IPS-18c (cell line): Measurements from ENCODE around the gene EDNRB.

Experiments
- H3K4me3 ChIP-seq: 2 replicates; pipeline ENCODE4 v1.7.0; 2013; ENCODE audit warnings: low read depth, mild to moderate bottlenecking, low read length, moderate library complexity; ENCODE audit not compliant: insufficient read depth
- H3K9me3 ChIP-seq: one replicate; pipeline ENCODE4 v1.6.1; 2013; ENCODE audit warnings: mild to moderate bottlenecking, low read length, moderate library complexity; ENCODE audit not compliant: control insufficient read depth, insufficient read depth

Gene EDNRB

DNA sequence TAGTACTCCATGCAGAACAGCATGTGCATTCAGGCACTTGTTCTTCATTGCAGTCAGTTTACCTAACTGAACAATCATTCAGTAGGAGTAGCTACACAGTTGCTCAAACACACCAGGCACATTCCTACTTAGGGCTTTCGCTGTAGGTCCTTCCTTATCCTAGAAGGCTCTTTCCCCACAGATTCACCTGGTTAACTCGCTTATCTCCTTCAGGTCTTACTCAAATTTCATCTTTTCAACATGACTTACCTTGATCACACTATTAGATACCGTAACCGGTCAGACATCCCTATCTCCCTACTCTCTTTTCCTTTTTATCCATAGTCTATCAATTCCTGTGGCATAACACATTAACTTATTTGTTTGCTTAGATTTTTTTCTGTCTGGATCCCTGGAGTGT lies 14.6 kb downstream of the EDNRB start:
- Histone ChIP-seq H3K9me3 (no peaks in the 10 kb centered on the region), H3K4me3 (no peak overlapping the region)

DNA sequence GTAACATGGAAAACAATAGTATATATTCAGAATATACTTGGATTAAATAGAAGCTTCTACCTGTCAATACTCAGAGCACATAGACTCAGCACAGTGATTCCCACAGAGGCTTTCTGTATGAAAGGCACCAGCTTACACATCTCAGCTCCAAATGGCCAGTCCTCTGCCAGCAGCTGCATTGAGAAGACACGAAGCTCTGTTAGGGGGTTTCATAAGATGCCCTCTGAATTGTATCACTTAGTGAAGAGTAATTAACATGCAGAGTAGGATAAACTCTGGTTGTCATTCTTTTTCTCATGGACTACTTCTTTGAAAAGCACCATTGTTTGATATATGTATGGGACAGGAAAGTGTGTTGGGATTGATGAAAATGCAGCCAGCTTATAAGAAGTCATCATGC lies 15.2 kb downstream of the EDNRB start:
- no peaks in the 10 kb centered on the region for H3K9me3 ChIP-seq
- no peak overlapping the region for H3K4me3 ChIP-seq

DNA sequence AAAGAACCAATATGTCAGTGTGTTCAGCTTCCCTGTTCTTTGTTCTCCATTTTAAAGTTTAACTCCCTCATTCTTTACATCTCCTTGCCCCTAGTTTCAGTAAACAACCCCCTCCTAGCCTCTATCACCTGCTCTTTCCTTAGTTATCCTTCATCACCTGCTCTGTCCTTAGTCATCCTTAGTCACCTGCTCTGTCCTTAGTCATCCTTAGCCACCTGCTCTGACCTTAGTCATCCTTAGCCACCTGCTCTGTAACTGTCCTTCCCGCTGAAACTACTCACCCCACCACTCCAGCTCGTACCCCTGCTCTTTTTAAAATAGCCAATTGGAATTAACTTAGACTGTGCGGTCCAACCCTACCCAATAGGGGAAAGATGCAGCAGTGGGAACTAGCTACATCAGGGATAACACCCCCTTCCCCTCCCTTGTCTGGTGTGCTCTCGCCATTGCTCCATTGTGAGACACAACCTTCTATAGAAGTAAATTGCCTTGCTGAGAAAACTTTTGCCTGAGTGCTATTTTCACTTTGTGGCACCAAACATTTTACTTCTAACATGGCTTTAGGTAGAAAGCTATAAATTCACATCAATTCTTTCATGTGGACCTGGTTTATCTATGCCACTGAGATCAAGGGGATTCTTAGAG lies 16.2 kb downstream of the EDNRB start:
- H3K4me3 ChIP-seq: no peak overlapping the region
- H3K9me3 ChIP-seq: no peaks in the 10 kb centered on the region

DNA sequence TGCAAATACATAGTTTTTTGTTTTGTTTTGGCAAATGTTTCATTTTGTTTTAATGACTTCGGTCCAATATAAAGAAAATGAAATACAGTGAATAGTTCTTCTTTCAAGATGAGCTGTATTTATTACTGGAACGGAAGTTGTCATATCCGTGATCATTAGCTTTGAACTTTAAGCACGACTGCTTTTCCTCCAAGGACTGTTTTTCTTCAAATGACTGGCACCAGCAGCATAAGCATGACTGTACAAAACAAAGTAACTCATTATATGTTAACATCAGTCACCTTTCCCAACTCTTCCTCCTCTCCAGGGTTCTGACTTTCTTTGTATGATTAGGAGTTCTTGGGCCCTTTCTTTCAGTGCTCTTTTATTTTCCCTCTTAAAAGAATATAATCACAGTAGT lies 20.5 kb downstream of the EDNRB start:
- no peak overlapping the region for H3K4me3 ChIP-seq

DNA sequence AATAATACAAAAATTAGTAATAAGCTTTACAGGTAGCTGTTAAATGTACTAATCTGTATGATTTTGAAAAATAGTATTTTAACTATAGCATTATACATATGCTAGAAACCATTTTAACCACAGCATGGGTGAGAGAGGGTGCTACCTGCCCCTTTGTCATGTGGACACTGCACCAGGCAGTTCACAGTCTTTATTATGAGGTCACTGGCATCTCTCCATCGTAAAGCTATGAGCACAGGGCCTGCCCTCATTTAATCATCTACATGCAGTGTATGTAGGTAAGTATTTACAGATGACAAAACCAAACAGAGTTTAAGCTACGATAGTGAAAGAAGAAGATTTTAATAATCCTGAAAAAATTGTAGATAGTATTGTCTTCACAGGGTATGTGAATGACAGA lies 21.7 kb downstream of the EDNRB start:
- no peak overlapping the region for H3K4me3 ChIP-seq
- H3K9me3 ChIP-seq: no peaks in the 10 kb centered on the region

More for the DNA sequence above, 20.5 kb downstream of the EDNRB start:
- no peaks in the 10 kb centered on the region for H3K9me3 ChIP-seq

DNA sequence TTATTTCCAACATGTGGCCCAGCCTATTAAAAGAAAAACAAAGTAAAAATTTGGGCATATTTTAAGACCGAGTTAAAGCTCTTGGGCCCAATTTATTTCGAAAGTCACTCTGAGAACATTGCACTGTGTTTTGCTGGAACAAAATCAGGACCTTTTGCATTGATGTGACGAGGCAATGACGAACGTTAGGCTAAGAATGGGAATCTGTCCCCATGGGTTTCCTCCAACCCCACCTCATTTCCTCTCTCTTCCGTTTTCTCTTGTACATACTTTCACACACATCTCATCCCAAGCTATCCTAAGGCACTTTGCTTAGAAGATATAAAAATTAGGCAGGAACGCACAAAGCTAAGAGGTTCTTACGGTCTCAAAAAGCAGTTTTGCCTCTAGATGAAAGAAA lies 22.1 kb downstream of the EDNRB start:
- H3K9me3 ChIP-seq: no peaks in the 10 kb centered on the region
- H3K4me3 ChIP-seq: no peak overlapping the region

DNA sequence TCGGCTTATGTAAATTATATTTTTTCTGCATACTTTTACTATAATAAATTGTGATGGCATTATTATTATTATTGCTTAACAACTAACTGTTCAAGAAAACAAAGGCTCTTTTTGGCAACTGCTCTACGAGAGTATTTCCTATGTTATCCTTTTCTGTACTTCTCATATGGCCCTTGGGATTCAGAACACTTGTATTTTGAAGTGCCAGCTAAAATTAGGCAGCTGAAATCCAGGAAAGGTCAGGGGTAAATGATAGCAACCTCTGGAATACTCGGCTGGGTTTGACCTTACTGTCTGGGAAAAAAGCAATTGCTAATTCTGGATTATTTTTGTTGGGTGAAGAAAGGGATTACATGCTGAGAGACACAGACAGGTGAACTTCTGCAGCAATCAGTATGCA lies 23.9 kb downstream of the EDNRB start:
- Histone ChIP-seq H3K9me3 (no peaks in the 10 kb centered on the region), H3K4me3 (no peak overlapping the region)

DNA sequence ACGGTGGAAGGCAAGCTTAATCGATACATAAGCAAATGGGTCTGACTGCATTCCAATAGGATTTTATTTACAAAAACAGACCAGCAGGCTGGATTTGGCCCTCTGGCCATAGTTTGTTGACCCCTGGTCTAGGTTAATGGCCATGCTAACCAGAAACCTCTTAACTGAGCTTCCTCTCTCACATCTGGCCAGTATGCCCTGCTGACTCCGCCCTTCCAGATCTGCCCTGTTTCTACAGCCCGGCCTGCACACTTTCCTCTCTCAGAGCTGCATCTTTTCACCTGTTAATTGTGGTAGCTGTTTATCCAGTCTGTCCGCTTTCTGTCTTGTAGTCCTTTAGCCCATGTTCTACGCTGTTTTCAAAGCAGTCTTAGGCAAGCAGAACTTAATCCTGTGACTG lies 25.6 kb downstream of the EDNRB start:
- Histone ChIP-seq H3K9me3 (no peaks in the 10 kb centered on the region), H3K4me3 (no peak overlapping the region)

DNA sequence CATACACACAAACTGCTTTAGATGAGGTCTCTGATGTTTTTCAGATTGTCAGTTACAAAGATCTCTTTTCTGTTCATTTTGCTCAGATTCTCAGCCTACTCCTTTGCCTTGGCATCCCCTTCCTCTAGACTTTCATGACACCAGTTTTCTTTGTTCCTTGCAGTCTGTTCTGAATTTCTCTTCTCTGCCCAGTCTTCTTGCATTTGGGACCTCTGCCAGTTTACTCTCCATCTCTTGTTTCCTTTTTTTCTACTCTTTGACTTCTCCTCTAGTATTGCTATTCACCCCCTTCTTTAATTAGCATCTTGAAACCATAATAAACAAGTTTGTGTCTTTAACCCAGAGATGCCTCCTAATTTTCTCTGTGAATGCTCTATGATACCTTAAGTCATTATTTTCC lies 26.1 kb downstream of the EDNRB start:
- H3K4me3 ChIP-seq: no peak overlapping the region
- H3K9me3 ChIP-seq: no peaks in the 10 kb centered on the region

DNA sequence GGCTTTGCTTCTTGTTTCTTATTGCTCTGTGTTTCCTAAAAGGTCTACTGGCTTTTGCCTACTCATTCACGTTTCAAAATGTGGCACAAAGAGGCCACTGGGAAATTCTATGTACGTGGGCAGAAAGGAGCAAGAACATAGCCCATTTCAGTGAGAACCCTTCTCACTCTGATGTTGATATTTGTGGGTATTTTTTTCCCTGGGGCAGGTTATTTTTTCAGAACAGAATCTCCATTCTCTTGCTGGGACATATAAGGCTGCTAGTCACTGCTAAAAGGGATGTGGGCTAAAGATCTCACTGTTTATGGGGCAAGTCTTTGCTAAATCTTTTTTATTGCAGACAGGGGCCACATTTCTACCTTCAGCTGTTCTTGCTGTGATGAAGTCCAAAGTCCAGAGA lies 27.1 kb downstream of the EDNRB start:
- no peak overlapping the region for H3K4me3 ChIP-seq
- H3K9me3 ChIP-seq: no peaks in the 10 kb centered on the region

DNA sequence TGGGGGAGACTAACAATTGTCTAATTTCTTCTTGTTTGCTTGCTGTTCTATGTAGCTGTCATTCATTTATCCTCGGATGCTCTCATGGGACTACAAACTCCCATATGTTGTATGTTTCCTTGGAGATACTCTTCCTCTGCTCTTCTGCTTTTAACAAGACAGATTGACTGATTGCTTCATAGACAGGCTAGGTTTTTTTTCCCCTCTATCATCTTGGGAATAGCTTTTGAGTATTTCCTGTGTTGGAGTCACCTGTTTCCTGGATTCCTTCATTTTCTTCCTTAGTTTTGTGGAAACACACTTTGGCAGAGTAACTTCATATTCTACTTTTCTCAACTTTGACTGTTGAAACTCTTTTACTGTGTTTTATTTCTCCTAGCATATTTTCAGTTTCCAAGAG lies 27.6 kb downstream of the EDNRB start:
- no peak overlapping the region for H3K4me3 ChIP-seq
- H3K9me3 ChIP-seq: no peaks in the 10 kb centered on the region

DNA sequence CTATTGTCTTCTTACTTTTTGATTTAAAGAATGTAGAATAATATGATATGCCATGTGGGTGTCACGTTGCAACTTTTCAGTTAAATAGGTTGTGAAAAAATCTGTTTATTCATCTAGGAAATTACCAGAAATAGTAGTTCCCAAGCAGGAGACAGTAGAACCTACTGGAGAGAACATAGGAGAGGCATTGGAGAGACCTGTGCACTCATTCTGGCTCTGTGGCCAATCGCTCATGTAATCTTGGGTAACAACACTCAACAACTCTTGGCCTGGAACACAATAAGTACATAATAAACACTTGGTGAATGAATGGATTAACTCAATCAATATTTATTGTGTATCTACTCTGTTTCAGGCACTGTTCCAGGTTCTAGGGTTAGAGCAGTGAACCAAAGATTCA lies 35.3 kb downstream of the EDNRB start:
- Histone ChIP-seq H3K9me3 (no peaks in the 10 kb centered on the region), H3K4me3 (no peak overlapping the region)

DNA sequence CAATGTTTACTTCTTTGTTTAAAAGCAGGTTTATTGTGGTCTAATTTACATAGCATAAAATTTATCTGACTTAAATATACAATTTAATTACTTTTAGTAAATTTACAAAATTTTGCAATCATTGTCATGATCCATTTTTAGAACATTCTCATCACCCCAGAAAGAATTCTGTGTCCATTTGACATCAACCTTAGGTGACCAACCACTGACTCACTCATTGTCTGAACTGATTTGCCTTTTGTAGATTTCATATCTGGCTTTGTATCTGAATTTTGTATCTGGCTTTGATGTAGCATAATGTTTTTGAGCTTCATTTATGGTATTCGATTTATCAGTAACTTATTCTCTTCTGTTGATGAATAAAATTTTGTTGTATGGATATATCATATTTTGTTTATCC lies 40.4 kb downstream of the EDNRB start:
- Histone ChIP-seq H3K9me3 (no peaks in the 10 kb centered on the region), H3K4me3 (no peak overlapping the region)

DNA sequence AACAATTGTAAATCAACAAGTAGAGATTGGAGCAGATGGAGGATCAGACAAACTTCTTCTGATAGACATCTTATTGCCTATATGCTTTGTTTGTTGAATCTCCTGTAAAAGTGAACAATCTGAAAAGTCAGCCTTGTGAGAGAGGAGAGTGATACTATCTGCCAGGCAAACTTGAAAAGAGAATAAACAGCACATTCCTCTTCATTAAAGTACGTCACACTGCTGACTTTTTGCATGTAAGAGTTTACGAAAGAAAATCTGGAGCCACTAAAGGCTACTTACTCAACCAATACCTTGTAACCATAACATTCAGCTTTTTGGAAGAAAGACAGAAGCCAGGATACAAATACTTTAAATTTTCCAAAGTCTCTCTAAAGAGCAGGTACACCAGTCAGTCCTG lies 42.5 kb downstream of the EDNRB start:
- Histone ChIP-seq H3K4me3 (no peak overlapping the region), H3K9me3 (no peaks in the 10 kb centered on the region)

DNA sequence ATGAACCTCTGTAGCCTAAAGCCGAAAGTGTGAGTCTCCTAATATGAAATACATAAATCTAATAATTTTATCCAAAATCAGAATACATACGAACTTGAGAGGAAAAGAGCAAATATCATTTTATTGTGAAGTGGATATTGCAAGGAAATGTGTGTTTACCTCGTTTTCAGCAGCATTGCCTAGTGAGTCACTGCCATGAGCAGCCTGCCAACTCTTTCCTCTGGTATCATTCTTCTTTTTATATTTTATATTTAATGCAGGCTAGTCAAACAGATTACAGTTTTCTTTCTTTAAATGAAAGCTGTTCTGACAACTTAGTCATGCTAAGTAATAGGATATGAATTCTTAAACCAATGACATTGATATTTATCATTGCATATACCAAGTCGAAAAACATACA lies 44.2 kb downstream of the EDNRB start:
- Histone ChIP-seq H3K9me3 (no peaks in the 10 kb centered on the region), H3K4me3 (no peak overlapping the region)

DNA sequence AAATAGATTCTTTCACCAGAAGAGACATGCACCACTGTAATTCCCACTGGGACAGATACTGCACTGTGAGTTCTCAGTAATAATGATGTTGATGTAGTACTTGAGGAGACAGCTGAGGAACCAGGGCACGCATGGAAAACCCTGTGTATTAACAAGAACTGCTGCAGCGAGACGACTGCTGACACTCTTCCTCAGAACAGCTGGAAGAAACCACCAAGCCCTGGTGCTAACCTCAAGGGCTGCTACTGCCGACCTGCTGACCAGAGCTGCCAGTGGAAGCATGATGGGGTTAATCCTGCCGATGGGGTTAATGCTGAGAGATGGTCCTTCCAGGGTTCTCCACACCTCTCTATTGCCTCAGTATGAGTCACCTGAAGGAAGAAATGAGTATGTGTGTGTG lies 45.6 kb downstream of the EDNRB start:
- H3K4me3 ChIP-seq: no peak overlapping the region
- peaks cover under 1% of the 10 kb centered on the region for H3K9me3 ChIP-seq

DNA sequence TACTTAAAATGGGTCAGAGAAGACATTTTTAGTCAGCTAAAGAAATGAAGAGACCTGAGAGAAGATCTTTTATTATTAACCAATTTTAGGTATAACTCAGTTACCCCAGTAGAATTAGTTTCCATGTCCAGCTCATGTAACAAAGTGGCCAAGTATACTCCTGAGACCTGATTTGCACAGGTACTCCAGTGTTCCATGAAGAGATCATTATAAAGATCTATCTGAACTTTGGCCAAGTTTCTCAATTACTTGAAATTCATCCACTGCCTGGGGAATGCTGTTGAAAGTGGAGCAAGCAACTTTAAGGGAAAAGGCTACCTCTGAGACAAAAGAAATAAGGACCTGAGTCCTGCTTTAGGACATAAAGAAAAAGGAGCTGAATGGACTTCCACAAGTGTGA lies 47.0 kb downstream of the EDNRB start:
- peaks cover 3% of the 10 kb centered on the region for H3K9me3 ChIP-seq

DNA sequence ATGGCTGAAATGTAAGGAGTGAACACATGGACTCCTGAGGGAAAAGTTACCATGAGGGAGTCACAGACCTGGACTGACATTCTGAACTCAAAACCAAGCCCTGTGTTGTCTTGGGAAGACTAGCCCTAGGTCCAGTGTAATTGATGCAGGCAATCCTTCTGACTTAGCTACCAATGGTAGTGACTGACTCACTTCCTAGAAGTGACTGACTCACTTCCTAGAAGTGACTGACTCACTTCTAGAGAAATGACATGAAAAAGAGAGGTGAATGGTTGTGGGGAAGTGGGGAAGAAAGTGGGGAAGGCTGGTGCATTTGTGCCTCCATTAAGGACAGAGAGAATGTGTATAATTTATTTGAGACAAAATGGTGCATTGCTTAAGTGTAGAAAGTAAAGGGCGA lies 49.9 kb downstream of the EDNRB start:
- H3K9me3 ChIP-seq: peaks cover 3% of the 10 kb centered on the region
- no peak overlapping the region for H3K4me3 ChIP-seq

More for the DNA sequence above, 47.0 kb downstream of the EDNRB start:
- H3K4me3 ChIP-seq: no peak overlapping the region

DNA sequence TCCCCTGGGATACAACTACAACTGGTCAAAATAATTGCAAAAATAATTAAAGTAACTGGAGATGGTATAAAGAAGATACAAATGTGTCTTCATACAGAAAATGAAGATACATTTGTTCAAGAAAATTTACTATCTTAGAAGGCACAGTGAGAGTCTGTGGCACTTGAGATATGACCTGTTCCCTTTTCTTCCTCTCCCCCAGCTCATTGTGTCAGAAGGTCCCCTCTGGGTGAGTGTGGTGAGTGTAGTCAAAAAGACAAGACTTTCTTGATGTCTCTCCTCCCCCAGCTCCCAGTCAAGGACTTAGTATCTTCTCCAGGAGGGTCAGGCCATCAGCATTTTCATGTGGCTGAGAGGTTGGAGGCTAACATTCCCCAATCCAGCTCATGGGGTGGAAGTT lies 51.7 kb downstream of the EDNRB start:
- peaks cover 3% of the 10 kb centered on the region for H3K9me3 ChIP-seq
- no peak overlapping the region for H3K4me3 ChIP-seq
